Measurements from ENCODE around the gene OGDH. TPM values are rescaled to one million over a fixed set of nuclear protein-coding genes. Genes with fewer than 3 reads are reported as not detected.

The OGDH gene
- total and polyA plus RNA-seq, 2 of the 13 experiments (the other 11 are each of a cell fraction or from before 2014, with no cell fraction given), result 17.4 to 25.4 TPM

DNA sequence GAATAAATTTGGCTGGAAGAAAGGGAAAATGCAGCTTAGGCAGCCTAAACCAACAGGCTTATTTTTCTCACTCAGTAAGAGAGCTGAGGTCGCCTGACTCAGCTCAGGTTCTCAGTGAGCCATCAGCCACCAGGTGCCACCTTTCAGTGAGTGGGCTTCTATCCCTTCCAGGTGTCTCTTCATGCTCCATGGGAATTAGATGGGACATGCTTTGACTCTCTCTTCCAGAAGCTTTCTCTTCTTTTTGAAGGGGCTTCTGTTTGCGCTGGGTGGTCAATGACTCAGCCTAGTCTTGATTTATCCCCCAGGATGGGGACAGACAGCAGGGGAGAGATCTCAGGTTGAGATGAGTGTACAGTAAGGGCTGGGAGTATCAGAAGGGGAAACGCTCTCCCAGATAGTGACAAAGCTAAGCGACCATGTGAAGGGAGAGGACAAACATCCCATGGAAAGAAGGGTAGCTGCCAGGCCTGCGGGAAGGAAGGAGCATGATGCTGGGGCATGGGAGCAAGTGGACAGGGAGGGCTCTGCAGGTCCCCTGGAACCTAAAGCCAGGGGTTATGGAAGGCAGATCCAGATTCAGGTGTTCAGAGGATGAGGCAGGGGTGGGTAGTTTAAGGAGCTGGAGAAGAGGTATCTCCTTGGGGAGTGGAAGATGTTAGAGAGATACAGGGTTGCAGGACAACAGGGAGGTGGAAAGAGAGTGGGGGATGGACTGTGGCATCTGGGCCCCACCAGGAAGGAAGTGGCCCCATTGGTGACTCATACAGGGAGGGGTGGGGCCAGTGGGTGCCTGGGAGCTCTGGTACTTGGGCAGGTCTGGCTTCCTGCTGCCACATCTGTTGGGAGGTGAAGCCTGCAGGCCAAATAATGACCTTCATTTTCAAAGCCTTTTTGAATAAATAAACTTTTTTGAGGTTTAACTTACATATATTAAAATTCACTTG, 32.5 kb downstream of the OGDH start (continued):
- TF ChIP-seq ZNF12 (CRISPR knock-in tag; IDR thresholded peaks at IDR 0.05) (no peak), ATM (IDR thresholded peaks at IDR 0.05; ENCODE audit: borderline replicate concordance) (no peak), ZNF263 (CRISPR knock-in tag; IDR thresholded peaks at IDR 0.05) (no peak), ZNF737 (CRISPR knock-in tag; IDR thresholded peaks at IDR 0.05; ENCODE audit: borderline replicate concordance) (no peak), SMAD3 (CRISPR knock-in tag; IDR thresholded peaks at IDR 0.05) (no peak), RARA (CRISPR knock-in tag; IDR thresholded peaks at IDR 0.05) (peak; percentile 52; the same call in 1 of the 2 replicates), ELF3 (CRISPR knock-in tag; IDR thresholded peaks at IDR 0.05) (peak; percentile 96), KAT8 (CRISPR knock-in tag; IDR thresholded peaks at IDR 0.05) (0 out of 2 replicates have a peak, but pooled peaks have one; percentile 9), SOX6 (IDR thresholded peaks at IDR 0.05) (no peak), SOX6 (CRISPR knock-in tag; IDR thresholded peaks at IDR 0.05) (no peak), ELF1 (CRISPR knock-in tag; IDR thresholded peaks at IDR 0.05) (peak; percentile 32; the same call in 1 of the 2 replicates), TEAD3 (CRISPR knock-in tag; optimal IDR thresholded peaks at IDR 0.05; ENCODE audit: borderline replicate concordance) (peak; percentile 52), GABPA (IDR thresholded peaks at IDR 0.05; ENCODE audit: low read depth, low read length) (no peak), GABPA (CRISPR knock-in tag; IDR thresholded peaks at IDR 0.05; ENCODE audit: low read depth) (peak; percentile 74), ZNF333 (CRISPR knock-in tag; IDR thresholded peaks at IDR 0.05; ENCODE audit: borderline replicate concordance) (no peak)
- TF ChIP-seq, protein P1, sequence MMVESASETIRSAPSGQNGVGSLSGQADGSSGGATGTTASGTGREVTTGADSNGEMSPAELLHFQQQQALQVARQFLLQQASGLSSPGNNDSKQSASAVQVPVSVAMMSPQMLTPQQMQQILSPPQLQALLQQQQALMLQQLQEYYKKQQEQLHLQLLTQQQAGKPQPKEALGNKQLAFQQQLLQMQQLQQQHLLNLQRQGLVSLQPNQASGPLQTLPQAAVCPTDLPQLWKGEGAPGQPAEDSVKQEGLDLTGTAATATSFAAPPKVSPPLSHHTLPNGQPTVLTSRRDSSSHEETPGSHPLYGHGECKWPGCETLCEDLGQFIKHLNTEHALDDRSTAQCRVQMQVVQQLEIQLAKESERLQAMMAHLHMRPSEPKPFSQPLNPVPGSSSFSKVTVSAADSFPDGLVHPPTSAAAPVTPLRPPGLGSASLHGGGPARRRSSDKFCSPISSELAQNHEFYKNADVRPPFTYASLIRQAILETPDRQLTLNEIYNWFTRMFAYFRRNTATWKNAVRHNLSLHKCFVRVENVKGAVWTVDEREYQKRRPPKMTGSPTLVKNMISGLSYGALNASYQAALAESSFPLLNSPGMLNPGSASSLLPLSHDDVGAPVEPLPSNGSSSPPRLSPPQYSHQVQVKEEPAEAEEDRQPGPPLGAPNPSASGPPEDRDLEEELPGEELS (CRISPR knock-in tag; IDR thresholded peaks at IDR 0.05), result peak; percentile 46; the same call in 1 of the 2 replicates
- TF ChIP-seq, protein P2, sequence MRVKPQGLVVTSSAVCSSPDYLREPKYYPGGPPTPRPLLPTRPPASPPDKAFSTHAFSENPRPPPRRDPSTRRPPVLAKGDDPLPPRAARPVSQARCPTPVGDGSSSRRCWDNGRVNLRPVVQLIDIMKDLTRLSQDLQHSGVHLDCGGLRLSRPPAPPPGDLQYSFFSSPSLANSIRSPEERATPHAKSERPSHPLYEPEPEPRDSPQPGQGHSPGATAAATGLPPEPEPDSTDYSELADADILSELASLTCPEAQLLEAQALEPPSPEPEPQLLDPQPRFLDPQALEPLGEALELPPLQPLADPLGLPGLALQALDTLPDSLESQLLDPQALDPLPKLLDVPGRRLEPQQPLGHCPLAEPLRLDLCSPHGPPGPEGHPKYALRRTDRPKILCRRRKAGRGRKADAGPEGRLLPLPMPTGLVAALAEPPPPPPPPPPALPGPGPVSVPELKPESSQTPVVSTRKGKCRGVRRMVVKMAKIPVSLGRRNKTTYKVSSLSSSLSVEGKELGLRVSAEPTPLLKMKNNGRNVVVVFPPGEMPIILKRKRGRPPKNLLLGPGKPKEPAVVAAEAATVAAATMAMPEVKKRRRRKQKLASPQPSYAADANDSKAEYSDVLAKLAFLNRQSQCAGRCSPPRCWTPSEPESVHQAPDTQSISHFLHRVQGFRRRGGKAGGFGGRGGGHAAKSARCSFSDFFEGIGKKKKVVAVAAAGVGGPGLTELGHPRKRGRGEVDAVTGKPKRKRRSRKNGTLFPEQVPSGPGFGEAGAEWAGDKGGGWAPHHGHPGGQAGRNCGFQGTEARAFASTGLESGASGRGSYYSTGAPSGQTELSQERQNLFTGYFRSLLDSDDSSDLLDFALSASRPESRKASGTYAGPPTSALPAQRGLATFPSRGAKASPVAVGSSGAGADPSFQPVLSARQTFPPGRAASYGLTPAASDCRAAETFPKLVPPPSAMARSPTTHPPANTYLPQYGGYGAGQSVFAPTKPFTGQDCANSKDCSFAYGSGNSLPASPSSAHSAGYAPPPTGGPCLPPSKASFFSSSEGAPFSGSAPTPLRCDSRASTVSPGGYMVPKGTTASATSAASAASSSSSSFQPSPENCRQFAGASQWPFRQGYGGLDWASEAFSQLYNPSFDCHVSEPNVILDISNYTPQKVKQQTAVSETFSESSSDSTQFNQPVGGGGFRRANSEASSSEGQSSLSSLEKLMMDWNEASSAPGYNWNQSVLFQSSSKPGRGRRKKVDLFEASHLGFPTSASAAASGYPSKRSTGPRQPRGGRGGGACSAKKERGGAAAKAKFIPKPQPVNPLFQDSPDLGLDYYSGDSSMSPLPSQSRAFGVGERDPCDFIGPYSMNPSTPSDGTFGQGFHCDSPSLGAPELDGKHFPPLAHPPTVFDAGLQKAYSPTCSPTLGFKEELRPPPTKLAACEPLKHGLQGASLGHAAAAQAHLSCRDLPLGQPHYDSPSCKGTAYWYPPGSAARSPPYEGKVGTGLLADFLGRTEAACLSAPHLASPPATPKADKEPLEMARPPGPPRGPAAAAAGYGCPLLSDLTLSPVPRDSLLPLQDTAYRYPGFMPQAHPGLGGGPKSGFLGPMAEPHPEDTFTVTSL (CRISPR knock-in tag; IDR thresholded peaks at IDR 0.05; ENCODE audit: borderline replicate concordance), result 0 out of 2 replicates have a peak, but pooled peaks have one; percentile 5
- TF ChIP-seq, protein P3, sequence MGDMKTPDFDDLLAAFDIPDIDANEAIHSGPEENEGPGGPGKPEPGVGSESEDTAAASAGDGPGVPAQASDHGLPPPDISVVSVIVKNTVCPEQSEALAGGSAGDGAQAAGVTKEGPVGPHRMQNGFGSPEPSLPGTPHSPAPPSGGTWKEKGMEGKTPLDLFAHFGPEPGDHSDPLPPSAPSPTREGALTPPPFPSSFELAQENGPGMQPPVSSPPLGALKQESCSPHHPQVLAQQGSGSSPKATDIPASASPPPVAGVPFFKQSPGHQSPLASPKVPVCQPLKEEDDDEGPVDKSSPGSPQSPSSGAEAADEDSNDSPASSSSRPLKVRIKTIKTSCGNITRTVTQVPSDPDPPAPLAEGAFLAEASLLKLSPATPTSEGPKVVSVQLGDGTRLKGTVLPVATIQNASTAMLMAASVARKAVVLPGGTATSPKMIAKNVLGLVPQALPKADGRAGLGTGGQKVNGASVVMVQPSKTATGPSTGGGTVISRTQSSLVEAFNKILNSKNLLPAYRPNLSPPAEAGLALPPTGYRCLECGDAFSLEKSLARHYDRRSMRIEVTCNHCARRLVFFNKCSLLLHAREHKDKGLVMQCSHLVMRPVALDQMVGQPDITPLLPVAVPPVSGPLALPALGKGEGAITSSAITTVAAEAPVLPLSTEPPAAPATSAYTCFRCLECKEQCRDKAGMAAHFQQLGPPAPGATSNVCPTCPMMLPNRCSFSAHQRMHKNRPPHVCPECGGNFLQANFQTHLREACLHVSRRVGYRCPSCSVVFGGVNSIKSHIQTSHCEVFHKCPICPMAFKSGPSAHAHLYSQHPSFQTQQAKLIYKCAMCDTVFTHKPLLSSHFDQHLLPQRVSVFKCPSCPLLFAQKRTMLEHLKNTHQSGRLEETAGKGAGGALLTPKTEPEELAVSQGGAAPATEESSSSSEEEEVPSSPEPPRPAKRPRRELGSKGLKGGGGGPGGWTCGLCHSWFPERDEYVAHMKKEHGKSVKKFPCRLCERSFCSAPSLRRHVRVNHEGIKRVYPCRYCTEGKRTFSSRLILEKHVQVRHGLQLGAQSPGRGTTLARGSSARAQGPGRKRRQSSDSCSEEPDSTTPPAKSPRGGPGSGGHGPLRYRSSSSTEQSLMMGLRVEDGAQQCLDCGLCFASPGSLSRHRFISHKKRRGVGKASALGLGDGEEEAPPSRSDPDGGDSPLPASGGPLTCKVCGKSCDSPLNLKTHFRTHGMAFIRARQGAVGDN (CRISPR knock-in tag; IDR thresholded peaks at IDR 0.05), result 0 out of 2 replicates have a peak, but pooled peaks have one; percentile 34
